Measurements from ENCODE around the gene ZNF503. TPM values are rescaled to one million over a fixed set of nuclear protein-coding genes. Genes with fewer than 3 reads are reported as not detected.

The ZNF503 gene
- total and polyA plus RNA-seq, 2 of the 8 experiments (the other 6 are each of a cell fraction or from before 2014, with no cell fraction given), result 0.03 to 0.13 TPM

DNA sequence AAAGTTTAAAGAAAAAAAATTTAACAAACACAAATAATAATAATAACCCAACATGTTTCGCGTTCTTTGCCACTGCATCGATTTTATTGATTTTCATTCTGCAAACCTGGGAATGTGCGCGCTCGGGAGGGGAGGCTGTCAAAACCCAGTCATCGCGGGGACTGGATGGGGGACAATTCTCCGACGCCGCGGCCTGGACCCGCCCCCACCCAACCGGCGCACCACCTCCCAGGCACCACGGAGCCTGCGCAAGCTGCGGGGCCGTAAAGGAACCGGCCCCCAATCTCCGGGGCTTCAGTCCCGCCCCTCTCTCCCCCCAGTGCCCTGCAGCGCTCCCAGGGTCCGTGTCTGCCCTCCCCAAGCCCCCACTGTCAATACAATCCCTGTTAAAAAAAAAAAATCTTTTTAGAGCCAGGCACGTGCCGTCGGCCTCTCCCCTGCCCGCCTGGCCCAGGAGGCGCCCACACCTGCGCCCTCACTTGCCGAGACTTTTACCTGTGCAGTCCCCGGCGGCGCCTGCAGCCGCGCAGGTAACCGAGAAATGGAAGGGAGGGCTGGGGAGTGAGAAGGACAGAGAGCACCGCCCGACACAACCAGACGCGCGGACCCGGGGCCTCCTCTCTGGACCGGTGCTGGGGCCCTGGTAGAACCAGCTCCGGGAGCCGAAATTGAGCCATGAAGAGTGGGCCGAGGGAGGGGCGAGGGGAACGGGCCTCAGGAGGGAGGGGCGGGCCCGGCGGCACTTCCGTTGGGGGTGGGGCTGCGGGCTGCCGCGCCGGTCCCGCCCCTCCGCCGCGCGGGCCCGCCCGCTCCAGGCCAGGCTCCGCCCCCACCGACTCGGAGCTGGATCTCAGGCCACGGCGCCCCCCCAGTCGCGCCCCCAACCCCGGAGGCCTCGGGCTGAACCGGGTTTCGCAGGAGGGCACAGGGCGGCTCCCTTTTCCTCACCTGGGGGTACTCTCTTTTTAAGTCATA lies 7.6 kb upstream of the ZNF503 start (continued):
- TF ChIP-seq BACH1 (IDR thresholded peaks at IDR 0.05; ENCODE audit: low read length) (no peak), POLR2A (IDR thresholded peaks at IDR 0.05; ENCODE audit: control extremely low read depth in 1 of 2, low read depth in 2 of 2, low read length in 2 of 2) (no peak), EP300 (IDR thresholded peaks at IDR 0.05; ENCODE audit: borderline replicate concordance in 1 of 2, low read depth in 2 of 2, low read length in 2 of 2) (no peak), SAP30 (IDR thresholded peaks at IDR 0.05; ENCODE audit: insufficient read depth, insufficient replicate concordance, low read length) (no peak), TCF12 (IDR thresholded peaks at IDR 0.05; ENCODE audit: low read depth, low read length) (0 out of 2 replicates have a peak, but pooled peaks have one; percentile 29), YY1 (IDR thresholded peaks at IDR 0.05; ENCODE audit: low read depth, low read length) (no peak), CBX8 (IDR thresholded peaks at IDR 0.05; ENCODE audit: borderline replicate concordance, low read depth, low read length) (no peak), BRCA1 (IDR thresholded peaks at IDR 0.05; ENCODE audit: low read depth, low read length) (no peak; the same call in 1 of the 2 replicates), RAD21 (IDR thresholded peaks at IDR 0.05 in 1 of 2, conservative IDR thresholded peaks at IDR 0.05 in 1 of 2; ENCODE audit: low read depth in 2 of 2, low read length in 2 of 2) (peak in 1 of 2 experiments; percentile 32; a peak in 1 of 4 replicates), TAF1 (IDR thresholded peaks at IDR 0.05; ENCODE audit: low read depth, low read length) (no peak), MAFK (IDR thresholded peaks at IDR 0.05; ENCODE audit: low read depth, low read length) (no peak), CBX5 (IDR thresholded peaks at IDR 0.05; ENCODE audit: low read depth, low read length) (no peak), SP4 (IDR thresholded peaks at IDR 0.05; ENCODE audit: low read length) (no peak), KDM1A (IDR thresholded peaks at IDR 0.05; ENCODE audit: borderline replicate concordance, low read length) (no peak), ZNF274 (IDR thresholded peaks at IDR 0.05; ENCODE audit: borderline replicate concordance, extremely low read depth, low read length) (no peak), CHD1 (IDR thresholded peaks at IDR 0.05; ENCODE audit: low read depth, low read length) (no peak), NRF1 (IDR thresholded peaks at IDR 0.05; ENCODE audit: low read depth, low read length) (peak; percentile 40; the same call in 1 of the 2 replicates), KDM4A (IDR thresholded peaks at IDR 0.05; ENCODE audit: low read depth, low read length, severe bottlenecking) (peak; percentile 94), CTBP2 (IDR thresholded peaks at IDR 0.05; ENCODE audit: borderline replicate concordance, insufficient read depth, insufficient read length, low read length) (no peak), POU5F1 (IDR thresholded peaks at IDR 0.05; ENCODE audit: low read depth, low read length) (no peak), SRF (IDR thresholded peaks at IDR 0.05; ENCODE audit: low read depth, low read length) (no peak), CEBPB (IDR thresholded peaks at IDR 0.05; ENCODE audit: low read depth, low read length) (no peak), FOSL1 (IDR thresholded peaks at IDR 0.05; ENCODE audit: insufficient read depth, low read depth, low read length) (no peak)
- TF ChIP-seq, protein P1, sequence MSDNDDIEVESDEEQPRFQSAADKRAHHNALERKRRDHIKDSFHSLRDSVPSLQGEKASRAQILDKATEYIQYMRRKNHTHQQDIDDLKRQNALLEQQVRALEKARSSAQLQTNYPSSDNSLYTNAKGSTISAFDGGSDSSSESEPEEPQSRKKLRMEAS (IDR thresholded peaks at IDR 0.05), result peak; percentile 88
